Sigmoid colon (tissue), 7 donors: Measurements from ENCODE around the gene PCBP3. TPM values are rescaled to one million over a fixed set of nuclear protein-coding genes. Genes with fewer than 3 reads are reported as not detected.

Experiments used
- DNase-seq: peaks from one replicate; pipeline ENCODE4 v3.0.0-alpha.2; 2019
- H3K27ac ChIP-seq, 4 donors: fragments of 200-600 bp; sonication (generic); one replicate each; pipeline ENCODE4 v1.5.1; 2016 to 2019; ENCODE audit warnings: mild to moderate bottlenecking in 1 of 4
- H3K27me3 ChIP-seq, 3 donors: fragments of 200-600 bp; sonication (generic); one replicate each; pipeline ENCODE4 v1.5.1; 2019; ENCODE audit warnings: mild to moderate bottlenecking in 1 of 3
- H3K36me3 ChIP-seq, 4 donors: fragments of 200-600 bp; sonication (generic); one replicate each; pipeline ENCODE4 v1.5.1; 2016 to 2019
- H3K4me1 ChIP-seq, 4 donors: fragments of 200-600 bp; sonication (generic); one replicate each; pipeline ENCODE4 v1.5.1; 2017 to 2019
- H3K4me3 ChIP-seq, 4 donors: fragments of 200-600 bp; sonication (generic); one replicate each; pipeline ENCODE4 v1.5.1; 2017 to 2019; ENCODE audit warnings: mild to moderate bottlenecking in 2 of 4, moderate library complexity in 1 of 4
- H3K9me3 ChIP-seq, 4 donors: fragments of 200-600 bp in 3 of 4; sonication (generic) in 3 of 4; one replicate each; pipeline versions ENCODE4 v1.5.1 to v1.6.1; 2013 to 2019
- CTCF ChIP-seq, 4 experiments: fragments of 450-650 bp in 3 of 4; fragments of 200-600 bp in 1 of 4; IDR thresholded peaks; one replicate each; pipeline ENCODE4 v1.5.1; 2016 to 2019; ENCODE audit warnings: antibody characterized with exemption in 4 of 4, mild to moderate bottlenecking in 3 of 4, moderate library complexity in 2 of 4
- EP300 ChIP-seq, 4 donors: sonication (generic); formaldehyde crosslinking; IDR thresholded peaks; one replicate each; pipeline ENCODE4 v1.6.1; 2017; ENCODE audit warnings: antibody characterized with exemption in 4 of 4
- POLR2A ChIP-seq, 2 donors: fragments of 450-650 bp; IDR thresholded peaks; one replicate each; pipeline ENCODE4 v1.6.1; 2016; ENCODE audit warnings: antibody characterized with exemption in 2 of 2, mild to moderate bottlenecking in 2 of 2, moderate library complexity in 2 of 2
- POLR2AphosphoS5 ChIP-seq, 4 donors: sonication (generic); formaldehyde crosslinking; IDR thresholded peaks; one replicate each; pipeline ENCODE4 v1.6.1; 2017; ENCODE audit warnings: antibody characterized with exemption in 4 of 4
- WGBS, 2 donors: extraction: QIAGEN DNeasy Blood & Tissue Kit; methylation state at CpG; one replicate each; pipeline ENCODE4 v1.1.7; 2013; 5-methylcytosine and 5-hydroxymethylcytosine counted together
- intact Hi-C: fragments of 100-400 bp; cut with DNase I; formaldehyde crosslinking; loops from one replicate; pipeline ENCODE4 v1.15.1; 2023
- polyA plus RNA-seq, 3 donors: library from polyadenylated mRNA; stranded (reverse); fragments of 200-250 nt; gene quantifications; one replicate each; pipeline ENCODE4 v1.2.3, GENCODE V29; 2013
- total RNA-seq, 4 donors: library from RNA; depleted of rRNA; stranded (reverse); fragments of >200 nt; gene quantifications; one replicate each; pipeline ENCODE4 v1.1.0, GENCODE V29; 2016
- donor health status: healthy with polysubstance abuse.
- donor health status: Bipolar disorder and iron deficiency.
- donor health status: healthy.

PCBP3 gene
- total and polyA plus RNA-seq, 7 donors: 1.2 to 21.3 (median 8.2) TPM

- Histone ChIP-seq H3K27ac (peak overlapping the region in 1 of 4 donors; percentile 34), H3K36me3 (no peaks in the 10 kb centered on the region), H3K4me3 (no peak overlapping the region), H3K4me1 (peaks cover 0 to 11% (median 10%) of the 10 kb centered on the region in 4 donors), H3K27me3 (no peaks in the 10 kb centered on the region), H3K9me3 (no peaks in the 10 kb centered on the region)
- DNase-seq: no peak
- 78 to 88% methylated on average over 12 of the region's 12 CpGs for WGBS, 2 donors
- intact Hi-C loops: no loop called here
- TF ChIP-seq EP300 (IDR thresholded peaks at IDR 0.05) (no peak), POLR2AphosphoS5 (IDR thresholded peaks at IDR 0.05) (no peak), CTCF (IDR thresholded peaks at IDR 0.05) (no peak), POLR2A (IDR thresholded peaks at IDR 0.05) (no peak)
Observed at GRCh38 chr21:45945868-45946210, 302.3 kb downstream of the PCBP3 start.

GRCh38 chr21:45947296-45947695, 303.8 kb downstream of the PCBP3 start:
- no peaks in the 10 kb centered on the region for H3K36me3 ChIP-seq
- no peak overlapping the region for H3K27ac ChIP-seq
- intact Hi-C loops: no loop called here
- no peak overlapping the region for H3K4me3 ChIP-seq
- peak; percentile 54 for DNase-seq
- peaks cover 0 to 21% (median 17%) of the 10 kb centered on the region in 4 donors for H3K4me1 ChIP-seq
- TF ChIP-seq POLR2A (IDR thresholded peaks at IDR 0.05) (no peak), EP300 (IDR thresholded peaks at IDR 0.05) (no peak), CTCF (IDR thresholded peaks at IDR 0.05) (no peak), POLR2AphosphoS5 (IDR thresholded peaks at IDR 0.05) (no peak)
- H3K9me3 ChIP-seq: no peaks in the 10 kb centered on the region
- H3K27me3 ChIP-seq: no peaks in the 10 kb centered on the region
- WGBS, 2 donors: 79 to 89% methylated on average over 16 of the region's 16 CpGs

GRCh38 chr21:45947716-45948255, 304.3 kb downstream of the PCBP3 start:
- no peak overlapping the region for H3K27ac ChIP-seq
- intact Hi-C loops: no loop called here
- peak; percentile 58 for DNase-seq
- no peaks in the 10 kb centered on the region for H3K9me3 ChIP-seq
- no peak overlapping the region for H3K4me3 ChIP-seq
- no peak for TF ChIP-seq POLR2AphosphoS5 (IDR thresholded peaks at IDR 0.05)
- no peak for TF ChIP-seq POLR2A (IDR thresholded peaks at IDR 0.05)
- peaks cover 0 to 23% (median 18%) of the 10 kb centered on the region in 4 donors for H3K4me1 ChIP-seq
- no peaks in the 10 kb centered on the region for H3K36me3 ChIP-seq
- WGBS, 2 donors: 89 to 92% methylated on average over 16 of the region's 16 CpGs
- no peaks in the 10 kb centered on the region for H3K27me3 ChIP-seq

- no peak overlapping the region for H3K4me3 ChIP-seq
- DNase-seq: peak; percentile 64
- H3K27me3 ChIP-seq: no peaks in the 10 kb centered on the region
- H3K4me1 ChIP-seq: peaks cover 0 to 31% (median 26%) of the 10 kb centered on the region in 4 donors
- no peaks in the 10 kb centered on the region for H3K9me3 ChIP-seq
- 62 to 72% methylated on average over 29 of the region's 29 CpGs for WGBS, 2 donors
- intact Hi-C loops: no loop called here
- no peak overlapping the region for H3K27ac ChIP-seq
- H3K36me3 ChIP-seq: no peaks in the 10 kb centered on the region
- TF ChIP-seq POLR2A (IDR thresholded peaks at IDR 0.05) (no peak), POLR2AphosphoS5 (IDR thresholded peaks at IDR 0.05) (no peak), CTCF (IDR thresholded peaks at IDR 0.05) (no peak), EP300 (IDR thresholded peaks at IDR 0.05) (no peak)
Observed at GRCh38 chr21:45948576-45949141, 305.1 kb downstream of the PCBP3 start.

GRCh38 chr21:45949928-45950739, 306.6 kb downstream of the PCBP3 start:
- TF ChIP-seq EP300 (IDR thresholded peaks at IDR 0.05) (no peak), POLR2A (IDR thresholded peaks at IDR 0.05) (no peak), POLR2AphosphoS5 (IDR thresholded peaks at IDR 0.05) (no peak), CTCF (IDR thresholded peaks at IDR 0.05) (no peak)
- intact Hi-C loops: no loop called here
- Histone ChIP-seq H3K27me3 (no peaks in the 10 kb centered on the region), H3K36me3 (no peaks in the 10 kb centered on the region), H3K4me3 (peak overlapping the region in 2 of 4 donors; percentile 3 to 10), H3K4me1 (peaks cover 0 to 42% (median 36%) of the 10 kb centered on the region in 4 donors), H3K9me3 (no peaks in the 10 kb centered on the region), H3K27ac (peak overlapping the region; percentile 39 to 88 (median 64))
- 80 to 87% methylated on average over 35 of the region's 35 CpGs for WGBS, 2 donors
- no peak for DNase-seq
